Activated T-cell treated with anti-CD3 and anti-CD28 coated beads for 4 hours (primary cell): ENCODE measurements around the gene LCN2.

Experiments
- DNase-seq: peaks from one replicate; pipeline ENCODE4 v3.0.0-alpha.2; 2020

The LCN2 gene

DNA sequence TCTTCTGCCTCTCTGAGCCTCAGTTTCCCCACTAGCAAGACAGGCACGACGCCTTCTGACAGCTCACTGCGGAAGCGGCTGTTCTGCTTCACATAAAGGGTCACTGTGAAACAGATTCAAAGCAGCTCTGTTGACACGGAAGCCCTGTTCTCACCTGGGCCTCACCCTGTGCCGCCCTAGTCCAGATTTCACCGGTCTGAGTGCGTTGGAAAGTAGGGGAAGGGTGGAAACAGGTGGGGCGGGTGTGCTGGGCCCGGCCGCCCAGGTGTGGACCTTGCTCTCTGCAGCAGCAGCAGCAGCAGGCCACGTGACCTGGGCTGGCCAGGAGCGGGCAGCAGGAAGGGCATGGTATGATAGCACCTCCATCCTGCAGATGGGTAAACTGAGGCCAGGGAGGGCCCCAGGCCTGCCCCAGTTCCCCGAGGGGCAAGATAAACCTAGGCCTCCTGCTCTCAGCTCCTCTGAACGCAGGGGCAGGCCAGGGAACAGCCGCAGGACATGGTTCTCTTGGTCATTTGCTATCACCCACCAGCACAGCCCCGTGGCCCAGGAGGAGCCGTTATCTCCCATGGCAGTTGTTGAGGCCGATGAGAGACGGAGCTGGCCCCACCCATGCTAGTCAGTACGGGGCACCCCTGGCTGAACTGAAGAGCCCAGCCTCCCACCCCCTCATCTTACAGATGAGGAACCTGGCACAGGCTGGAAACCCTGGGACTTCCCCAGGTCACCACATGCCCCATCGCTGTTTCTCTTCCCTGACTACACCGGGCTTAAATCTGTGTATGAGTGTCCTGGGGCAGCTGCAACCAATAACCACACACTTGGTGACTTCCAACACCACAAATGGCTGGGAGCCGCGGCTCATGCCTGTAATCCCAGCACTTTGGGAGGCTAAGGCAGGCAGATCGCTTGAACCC lies 33.8 kb upstream of the LCN2 start:
- DNase-seq, result no peak

DNA sequence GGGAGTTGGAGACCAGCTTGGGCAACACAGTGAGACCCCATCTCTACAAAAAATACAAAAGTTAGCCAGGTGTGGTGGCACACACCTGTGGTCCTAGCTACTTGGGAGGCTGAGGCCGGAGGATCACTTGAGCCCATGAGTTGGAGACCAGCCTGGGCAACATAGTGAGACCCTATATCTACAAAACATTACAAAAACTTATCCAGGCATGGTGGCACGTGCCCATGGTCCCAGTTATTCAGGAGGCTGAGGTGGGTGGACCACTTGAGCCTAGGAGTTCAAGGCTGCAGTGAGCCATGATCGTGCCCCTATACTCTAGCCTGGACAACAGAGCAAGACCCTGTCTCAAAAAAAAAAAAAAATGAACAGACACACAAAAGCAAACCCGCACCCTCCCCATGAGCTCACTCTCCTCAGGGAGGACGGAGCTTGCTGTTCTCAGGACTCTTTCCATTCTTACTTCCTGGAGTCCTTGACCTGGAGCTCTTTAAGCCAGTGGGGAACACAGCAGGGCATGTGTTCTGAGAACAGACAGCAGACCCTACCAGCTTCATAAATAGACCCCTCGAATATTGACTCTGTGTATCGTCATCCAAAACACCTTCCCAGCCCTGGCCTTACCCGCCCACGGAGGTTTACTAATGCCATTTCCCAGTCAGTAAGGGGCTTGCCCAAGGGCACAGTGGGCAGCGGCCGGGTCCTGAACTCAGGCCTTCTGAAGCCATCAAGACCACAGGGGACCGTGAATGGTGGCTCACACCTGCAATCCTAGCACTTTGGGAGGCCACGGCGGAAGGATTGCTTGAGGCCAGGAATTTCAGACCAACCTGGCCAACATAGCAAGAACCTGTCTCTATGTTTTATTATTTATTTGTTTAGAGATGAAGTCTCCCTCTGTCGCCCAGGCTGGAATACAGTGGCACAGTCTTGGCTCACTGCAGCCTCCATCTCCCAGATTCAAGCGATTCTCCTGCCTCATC lies 32.9 kb upstream of the LCN2 start:
- DNase-seq, result no peak

DNA sequence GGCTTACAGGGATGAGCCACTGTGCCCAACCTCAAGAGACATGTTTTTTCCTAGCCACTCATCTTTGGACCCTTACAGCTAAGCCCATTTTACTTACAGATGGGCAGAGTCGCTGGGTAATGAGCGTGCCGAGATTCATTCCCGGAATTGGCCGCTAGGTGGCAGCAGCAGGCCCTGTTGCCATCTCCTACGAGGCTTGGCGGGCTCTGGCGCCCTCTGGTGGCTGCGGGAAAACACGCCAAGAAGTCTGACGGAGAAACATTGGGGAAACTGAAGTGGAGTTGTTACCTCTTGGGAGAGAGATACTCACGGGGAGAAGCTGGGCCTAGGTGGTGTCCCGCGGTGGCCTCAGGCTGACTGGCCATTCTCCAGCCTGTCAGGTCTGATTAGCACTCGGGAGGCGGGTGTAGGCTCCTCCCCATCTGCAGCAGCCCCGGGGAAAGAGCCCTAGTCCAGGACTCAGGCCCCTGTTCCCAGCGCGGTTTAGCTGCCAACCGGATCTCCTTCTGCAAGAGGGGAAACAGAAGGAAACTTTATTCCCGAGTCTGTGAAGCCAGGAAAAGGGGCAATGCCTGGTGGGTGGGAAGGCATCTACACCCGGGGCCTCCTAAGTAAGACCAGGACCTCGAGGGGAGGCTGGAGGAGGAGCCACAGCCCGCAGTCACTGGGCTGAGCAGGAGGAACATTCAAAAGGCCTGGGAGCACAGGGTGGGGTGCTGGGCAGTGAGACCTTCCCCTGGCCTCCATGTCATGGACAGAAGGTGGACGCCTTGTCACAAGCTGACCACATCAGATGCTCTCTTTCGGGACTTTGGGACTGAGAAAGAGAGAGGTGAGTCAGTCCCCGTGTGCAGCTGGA lies 31.4 kb upstream of the LCN2 start:
- DNase-seq, result peak; percentile 97

DNA sequence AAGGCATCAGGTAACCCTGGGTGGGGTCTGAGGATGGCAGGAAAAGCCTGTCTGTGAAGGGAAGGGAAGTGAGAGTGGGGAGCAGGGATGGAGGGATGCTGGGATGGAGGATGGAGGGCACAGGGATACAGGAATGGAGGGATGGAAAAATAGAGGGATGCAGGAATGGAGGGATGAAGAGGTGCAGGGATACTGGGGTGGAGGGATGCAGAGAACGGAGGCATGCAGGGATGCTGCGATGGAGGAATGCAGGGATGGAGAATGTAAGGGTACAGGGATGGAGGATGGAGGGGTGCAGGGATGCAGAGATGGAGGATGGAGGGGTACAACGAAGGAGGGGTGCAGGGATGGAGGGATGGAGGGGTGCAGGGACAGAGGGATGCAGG lies 30.8 kb upstream of the LCN2 start:
- no peak for DNase-seq

DNA sequence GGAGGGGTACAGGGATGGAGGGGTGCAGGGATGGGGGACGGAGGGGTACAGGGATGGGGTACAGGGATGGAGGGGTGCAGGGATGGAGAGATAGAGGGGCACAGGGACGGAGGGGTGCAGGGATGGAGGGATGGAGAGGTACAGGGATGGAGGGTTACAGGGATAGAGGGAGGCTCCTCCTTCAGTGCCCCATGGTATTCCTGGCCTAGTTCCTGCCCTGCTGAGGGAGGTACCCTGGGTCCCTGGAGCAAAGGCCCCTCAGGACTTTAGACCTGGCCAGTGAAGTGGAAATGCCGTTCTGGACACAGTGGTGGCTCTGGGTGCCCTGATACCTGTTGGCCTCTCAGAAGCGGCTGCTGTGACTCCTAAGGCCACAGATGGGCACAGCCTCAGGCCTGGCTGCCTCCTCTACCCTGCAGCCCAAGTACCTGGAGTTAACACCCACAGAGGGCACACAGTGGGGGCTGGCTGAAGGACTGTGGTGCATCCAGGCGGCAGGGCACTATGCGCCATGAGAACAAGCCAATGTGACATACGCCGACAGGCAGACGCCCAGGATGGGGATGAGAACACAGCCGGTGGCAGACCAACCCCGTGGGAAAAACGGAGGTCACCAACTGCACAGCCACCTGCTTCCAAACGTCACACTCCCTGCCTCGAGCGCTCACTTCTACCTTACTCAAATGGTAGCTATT lies 30.1 kb upstream of the LCN2 start:
- DNase-seq, result no peak

DNA sequence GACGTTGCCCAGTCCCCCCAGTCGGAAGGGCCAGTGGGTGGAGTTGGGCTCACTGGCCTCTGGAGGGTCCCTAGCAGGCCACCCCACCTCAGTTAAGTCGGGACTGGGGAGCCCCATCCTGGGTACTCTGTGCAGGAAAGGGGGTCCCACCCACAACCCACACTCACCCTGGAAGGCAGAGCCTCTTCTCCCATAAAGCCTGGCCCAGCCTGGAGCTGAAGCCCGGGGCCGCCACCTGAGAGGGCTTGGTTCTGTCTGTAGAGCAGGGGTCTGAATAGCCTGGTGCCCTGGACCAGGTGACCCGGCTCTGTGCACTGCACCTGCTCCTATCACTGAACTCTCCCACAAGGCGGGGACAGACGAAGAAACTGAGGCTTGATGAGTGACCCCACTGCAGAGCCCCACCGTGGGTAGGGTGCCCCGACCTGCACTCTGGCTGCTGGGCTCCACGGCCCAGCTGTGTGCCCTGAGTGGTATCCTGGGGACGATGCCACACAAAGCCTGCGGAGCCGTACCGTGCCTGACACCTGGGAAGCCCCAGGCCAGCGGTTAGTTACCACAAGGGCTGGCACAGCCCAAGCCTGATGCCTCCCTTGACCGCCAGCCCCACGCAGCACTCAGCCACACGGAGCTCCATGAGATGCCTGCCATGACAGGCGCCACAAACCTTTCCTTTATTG lies 29.1 kb upstream of the LCN2 start:
- DNase-seq, result no peak

DNA sequence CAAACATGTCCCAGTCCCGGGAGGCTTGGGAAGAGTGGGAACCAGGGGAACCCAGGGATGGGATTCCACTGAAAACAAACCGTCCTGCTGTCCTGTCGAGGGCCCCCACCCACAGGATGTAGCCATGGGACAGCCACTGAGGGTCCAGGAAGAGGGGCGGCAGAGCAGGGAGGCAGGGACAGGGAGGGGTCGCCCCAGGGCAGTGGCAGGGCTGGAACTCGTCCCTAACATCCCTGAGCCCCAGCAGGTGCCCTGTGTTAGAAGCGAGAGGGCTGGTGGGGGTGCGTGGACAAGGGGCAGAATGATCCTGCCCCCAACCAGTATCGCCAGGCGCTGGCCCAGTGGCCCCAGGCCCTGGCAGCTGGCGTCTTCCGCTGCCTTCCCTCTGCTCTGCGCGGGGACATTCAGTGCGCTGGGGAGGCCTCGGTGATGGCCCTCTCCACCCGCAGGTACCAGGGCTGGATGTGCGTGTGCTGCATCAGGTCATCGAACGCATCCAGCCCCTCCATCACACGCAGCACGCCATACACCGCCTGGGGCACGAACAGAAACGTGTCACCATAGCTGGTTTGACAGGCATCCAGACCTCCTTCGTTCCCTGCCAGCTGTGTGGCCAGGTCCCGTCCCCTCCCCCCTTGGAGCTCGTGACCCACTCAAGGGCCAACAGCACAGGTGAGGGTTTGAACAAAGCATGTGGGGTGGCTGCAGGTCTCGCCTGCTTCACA lies 28.4 kb upstream of the LCN2 start:
- no peak for DNase-seq

DNA sequence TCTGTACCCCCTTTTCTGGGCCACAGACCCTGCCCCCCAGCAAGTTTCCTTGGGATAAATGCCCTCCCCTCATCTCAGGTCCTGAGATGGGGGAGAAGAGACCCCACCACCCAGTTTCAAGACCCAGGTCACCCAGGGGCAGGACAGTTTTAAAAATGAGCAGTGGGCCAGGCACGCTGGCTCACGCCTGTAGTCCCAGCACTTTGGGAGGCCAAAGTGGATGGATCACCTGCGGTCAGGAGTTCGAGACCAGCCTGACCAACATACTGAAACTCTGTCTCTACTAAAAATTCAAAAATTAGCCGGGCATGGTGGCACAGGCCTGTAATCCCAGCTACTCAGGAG lies 27.8 kb upstream of the LCN2 start:
- DNase-seq, result no peak

DNA sequence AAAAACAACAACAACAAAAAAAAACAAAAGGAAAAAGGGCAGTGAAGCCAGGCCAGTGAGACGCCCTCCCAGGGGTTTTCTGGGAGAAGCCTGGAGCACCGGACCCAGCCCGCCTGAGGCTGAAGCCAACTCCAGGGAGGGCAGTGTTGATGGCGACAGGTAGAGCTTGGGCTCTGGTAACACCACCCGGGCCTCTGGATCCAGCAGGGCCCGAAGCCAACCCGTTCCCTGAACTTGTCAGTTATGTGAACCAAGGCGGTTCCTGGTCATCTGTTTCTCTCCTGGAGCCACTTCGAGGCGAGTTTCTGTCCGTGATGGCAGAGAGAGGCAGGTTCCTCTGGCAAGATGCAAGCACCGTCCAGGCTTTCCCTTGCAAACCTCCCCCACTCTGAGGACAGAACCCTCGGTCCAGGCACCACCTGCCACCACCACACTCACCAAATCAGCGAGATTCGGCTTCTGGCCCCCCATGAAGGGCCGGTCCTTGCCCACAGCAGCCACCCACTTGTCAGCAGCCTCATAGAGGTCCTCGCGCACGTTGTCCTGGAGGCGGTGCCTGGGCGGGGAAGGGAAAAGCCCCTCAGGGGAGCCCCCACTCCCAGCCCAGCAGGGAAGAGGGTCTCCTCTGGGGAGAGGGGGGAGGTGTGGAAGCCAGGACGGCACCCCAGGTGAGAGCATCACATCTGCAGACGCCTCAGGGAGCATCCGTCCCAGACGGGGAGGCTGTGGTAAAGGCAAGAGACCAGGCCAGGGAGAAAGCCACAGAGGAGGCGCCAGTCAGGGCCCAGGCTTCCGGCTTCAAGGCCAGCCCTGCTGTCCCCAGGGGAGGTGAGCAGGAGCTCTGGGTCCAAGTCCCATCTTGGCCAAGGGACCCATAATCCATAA lies 27.1 kb upstream of the LCN2 start:
- DNase-seq, result no peak

DNA sequence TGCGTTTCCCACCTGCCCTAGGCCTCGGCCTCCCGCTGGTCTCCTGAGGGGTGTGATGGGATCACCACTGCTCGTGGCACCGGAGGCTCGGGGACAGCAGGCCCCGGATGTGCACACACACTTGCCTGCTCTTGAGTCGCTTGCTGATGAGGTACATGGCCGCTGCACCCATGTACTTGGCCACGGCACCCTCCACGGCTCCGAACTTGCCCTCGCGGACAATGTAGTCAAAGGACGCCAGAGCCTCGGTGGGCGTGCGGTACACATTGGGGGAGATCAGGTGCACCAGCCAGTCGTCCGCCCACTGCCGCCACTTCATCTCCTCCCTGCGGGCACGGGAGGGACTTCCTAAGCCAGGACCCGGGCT lies 26.5 kb upstream of the LCN2 start:
- DNase-seq, result no peak

DNA sequence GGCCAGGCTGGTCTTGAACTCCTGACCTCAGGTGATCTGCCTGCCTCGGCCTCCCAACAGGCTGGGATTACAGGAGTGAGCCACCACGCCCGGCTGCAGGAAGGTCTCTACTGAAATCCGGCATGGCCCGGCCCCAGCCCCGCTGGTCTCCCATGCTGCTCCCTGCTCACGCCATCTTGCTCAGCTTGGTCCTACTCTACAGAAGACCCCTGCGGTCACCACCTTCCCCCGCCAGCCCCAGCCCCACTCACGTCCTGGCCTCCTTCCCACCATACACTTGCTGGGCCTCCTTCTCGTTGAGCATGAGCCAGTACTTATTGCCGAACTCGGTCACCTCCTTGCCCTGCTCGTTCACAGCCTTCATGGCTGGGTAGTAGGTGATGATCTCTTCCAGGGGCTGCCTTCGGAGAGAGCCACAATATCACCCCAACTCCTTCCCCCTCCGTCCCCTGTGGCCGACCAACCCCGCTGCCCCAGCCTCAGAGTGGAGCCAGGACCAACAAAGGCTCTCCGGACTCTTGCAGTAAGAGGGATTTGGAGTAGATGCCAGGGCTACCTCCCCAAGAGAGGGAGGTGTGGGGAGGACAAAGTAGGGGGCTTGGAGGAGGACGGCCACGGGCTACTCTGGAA lies 25.7 kb upstream of the LCN2 start:
- DNase-seq, result no peak

DNA sequence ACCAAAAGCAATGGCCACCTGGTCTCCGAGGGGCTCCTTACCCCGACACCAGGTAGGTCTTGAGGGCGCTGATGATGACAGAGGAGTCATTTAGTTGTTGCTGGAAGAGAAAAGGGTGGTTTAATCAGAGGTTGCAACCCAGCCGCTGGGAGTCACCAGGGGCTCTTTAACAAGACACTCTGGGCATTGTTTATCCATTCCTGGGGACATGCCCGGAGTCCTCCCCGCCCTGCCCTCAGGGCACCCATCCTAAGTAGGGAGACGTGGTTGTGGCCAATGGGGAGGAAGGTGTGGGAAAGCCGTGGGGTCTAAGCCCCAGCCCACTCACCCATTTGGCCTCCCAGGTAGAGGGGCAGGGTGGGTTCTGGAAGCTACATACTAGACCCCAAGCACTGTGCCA lies 24.8 kb upstream of the LCN2 start:
- DNase-seq, result no peak

DNA sequence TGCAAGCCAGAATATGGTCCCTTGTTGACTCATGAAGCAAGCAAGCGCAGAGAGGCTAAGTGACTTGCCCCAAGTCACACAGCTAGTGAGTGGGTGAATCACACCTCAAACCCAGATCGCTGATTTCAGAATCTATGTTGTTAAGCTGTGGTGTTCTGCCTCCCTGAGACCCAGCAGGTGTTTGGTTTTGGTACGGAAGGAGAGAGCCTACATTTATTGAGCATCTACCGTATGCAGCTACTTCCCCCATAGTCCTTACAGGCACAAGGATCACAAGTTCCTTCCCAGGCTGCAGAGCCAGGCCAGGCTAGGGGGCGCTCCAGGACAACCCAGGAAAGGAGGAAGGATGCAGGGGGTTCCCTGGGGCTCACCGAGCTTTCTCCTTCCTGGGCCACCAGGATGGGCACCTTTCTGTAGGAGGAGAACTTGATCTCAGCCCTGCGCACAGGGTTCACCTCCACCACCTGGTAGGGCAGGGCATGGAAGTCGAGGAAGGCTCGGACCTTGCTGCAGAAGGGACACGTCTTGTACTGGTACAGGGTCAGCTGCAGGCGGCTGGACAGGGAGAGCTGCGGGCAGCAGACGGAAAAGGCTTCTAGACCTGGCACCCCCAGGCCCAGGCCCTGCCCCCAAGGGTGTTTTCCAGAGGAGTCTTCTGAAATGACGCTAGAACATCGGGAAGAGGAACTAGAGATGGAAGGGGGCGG lies 24.2 kb upstream of the LCN2 start:
- DNase-seq, result no peak

DNA sequence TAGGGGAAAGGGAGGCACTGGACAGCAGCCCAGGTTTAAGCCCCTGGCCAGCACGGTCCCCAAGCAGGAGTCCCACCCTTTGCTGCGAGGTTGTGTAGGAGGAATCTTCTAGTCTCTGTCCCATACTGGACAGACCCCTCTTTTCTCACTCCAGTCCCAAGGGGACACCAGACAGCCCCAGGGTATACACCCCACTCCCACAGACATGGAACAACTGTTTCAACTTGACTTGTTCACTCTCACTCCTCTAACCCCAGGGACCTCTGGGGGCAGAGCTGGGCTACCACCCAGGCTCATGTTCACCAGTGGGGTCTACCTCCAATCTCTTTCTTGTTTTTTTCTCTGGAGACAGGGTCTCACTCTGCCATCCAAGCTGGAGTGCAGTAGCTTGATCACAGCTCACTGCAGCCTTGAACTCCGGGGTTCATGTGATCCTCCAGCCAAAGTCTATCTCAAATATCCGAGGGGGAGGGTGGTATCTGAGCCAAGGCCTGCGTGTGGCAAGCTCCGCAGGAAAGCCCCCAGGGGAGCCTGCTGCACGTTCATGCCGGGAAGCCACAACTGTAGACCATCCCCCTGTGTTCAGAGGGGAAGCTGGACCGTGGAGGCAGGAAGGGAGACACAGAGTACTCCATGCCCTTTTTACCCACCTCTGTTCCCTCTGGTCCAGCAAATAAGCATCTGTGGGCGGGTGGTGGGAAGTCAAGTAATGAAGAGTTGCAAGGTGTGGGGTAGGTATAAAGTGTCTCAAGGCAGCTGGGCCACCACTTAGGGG lies 23.5 kb upstream of the LCN2 start:
- no peak for DNase-seq

DNA sequence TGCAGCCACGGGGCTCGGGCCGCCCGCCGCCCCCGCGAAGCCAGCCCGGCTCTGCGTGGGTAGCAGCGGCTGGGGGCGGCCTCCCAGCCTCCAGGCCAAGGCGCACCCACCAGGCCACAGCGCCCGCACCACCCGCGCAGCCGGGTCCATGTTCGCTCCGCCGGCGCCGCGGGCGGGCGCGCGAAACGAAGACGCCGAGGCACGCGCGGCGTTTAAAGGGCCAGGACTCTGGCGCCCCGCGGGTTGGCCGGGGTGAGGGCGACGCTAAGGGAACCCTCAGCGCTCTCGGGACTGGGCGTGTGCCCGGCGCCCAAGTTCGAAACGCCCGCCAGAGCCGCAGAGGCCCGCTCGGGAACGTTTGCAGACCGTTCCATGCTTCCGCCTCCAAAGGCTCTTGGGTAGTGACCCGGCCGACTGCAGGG lies 21.7 kb upstream of the LCN2 start, which contains the start of gene PTGES2:
Gene PTGES2, minus strand, starts transcription at position 162 of the 422 bp plus-strand sequence. Its CDS starts 12 bp downstream, at position 150.
- DNase-seq, result peak; percentile 71

DNA sequence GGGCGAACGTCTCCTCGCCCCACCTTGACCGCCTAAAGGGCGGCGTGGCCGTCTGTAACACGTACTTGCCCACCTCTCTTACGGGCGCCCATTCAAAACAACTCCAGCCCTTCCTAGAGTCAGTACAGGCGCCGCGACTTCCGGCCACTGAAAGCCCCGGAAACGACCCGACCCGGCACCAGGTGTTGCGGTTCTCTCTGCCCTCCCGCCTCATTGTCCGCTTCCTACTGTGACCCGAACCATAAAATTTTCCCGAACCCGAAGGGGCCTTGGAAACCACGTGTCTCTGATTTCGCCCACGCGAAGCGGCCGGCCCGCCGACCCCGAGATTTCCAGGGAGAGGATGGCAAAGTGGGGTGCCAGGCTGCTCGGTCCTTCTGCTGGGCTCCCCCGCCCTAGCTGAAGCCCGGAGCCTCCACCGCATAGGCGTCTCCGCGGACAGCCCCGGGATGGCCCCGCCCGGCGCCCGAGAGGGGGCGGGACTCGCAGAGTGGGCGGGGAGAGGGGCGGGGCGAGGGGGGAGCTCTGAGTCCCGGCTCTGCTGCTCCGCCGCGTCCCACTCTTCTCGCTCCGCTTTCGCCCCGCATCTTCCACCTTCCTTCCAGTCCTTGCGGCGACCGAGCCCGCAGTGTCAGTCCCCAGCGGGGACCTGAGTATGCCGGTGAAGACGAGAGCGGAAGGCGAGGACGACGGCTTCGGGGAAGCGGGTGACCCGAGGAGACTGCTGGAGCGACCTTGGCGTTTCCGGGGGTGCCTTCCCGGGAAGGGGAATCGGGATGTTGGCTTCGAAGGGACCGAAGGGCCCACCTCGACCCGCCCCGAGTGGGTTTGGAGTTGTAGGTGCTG lies 21.0 kb upstream of the LCN2 start:
- peak; percentile 80 for DNase-seq
